CD14-positive monocyte (primary cell): ENCODE measurements around the gene HOXB8. TPM values are rescaled to one million over a fixed set of nuclear protein-coding genes. Genes with fewer than 3 reads are reported as not detected.
A peak's percentile ranks its signal among the peaks of the same experiment; 100 is the strongest.

Source experiments
- DNase-seq, 3 donors: peaks; one replicate each; pipeline ENCODE4 v3.0.0-alpha.2; 2011 to 2022
- H2AFZ ChIP-seq: 2 replicates; pipeline ENCODE4 v1.6.0; 2012; ENCODE audit warnings: mild to moderate bottlenecking, low read depth, low read length, inconsistent platforms; ENCODE audit not compliant: insufficient read depth, poor library complexity, severe bottlenecking
- H3K27ac ChIP-seq, 2 donors: 1 replicate in 1 of 2; 2 replicates in 1 of 2; pipeline ENCODE4 v1.5.1; 2012 to 2013; ENCODE audit warnings: low read length in 2 of 2, control low read depth in 1 of 2, inconsistent platforms in 1 of 2, low read depth in 1 of 2, mild to moderate bottlenecking in 1 of 2
- H3K27me3 ChIP-seq, 2 donors: one replicate each; pipeline versions ENCODE4 v1.6.0 to v1.6.1; 2011 to 2013; ENCODE audit warnings: low read length in 2 of 2; ENCODE audit not compliant: control insufficient read depth in 2 of 2, insufficient read depth in 2 of 2
- H3K36me3 ChIP-seq, 2 donors: replicated peaks in 1 of 2; 1 replicate in 1 of 2; 2 replicates in 1 of 2; pipeline versions ENCODE4 v1.5.1 to v1.6.1; 2012 to 2013; ENCODE audit warnings: low read length in 2 of 2, control low read depth in 1 of 2, inconsistent platforms in 1 of 2, mild to moderate bottlenecking in 1 of 2; ENCODE audit not compliant: insufficient read depth in 2 of 2, control insufficient read depth in 1 of 2
- H3K4me1 ChIP-seq, 2 donors: 1 replicate in 1 of 2; 2 replicates in 1 of 2; pipeline versions ENCODE4 v1.5.1 to v1.6.1; 2012 to 2013; ENCODE audit warnings: low read length in 2 of 2, control low read depth in 1 of 2, inconsistent platforms in 1 of 2, mild to moderate bottlenecking in 1 of 2, moderate library complexity in 1 of 2; ENCODE audit not compliant: insufficient read depth in 2 of 2, control insufficient read depth in 1 of 2
- H3K4me2 ChIP-seq: replicated peaks from 2 replicates; pipeline ENCODE3; 2012; ENCODE audit warnings: low read length, moderate library complexity, mild to moderate bottlenecking; ENCODE audit not compliant: poor library complexity, severe bottlenecking; ENCODE audit errors: extremely low read depth
- H3K4me3 ChIP-seq, 3 experiments: fragments of 200-600 bp in 1 of 3; sonication (generic) in 1 of 3; replicated peaks in 1 of 3; 1 replicate in 2 of 3; 2 replicates in 1 of 3; pipeline ENCODE4 v1.5.1; 2011 to 2013; ENCODE audit warnings: low read length in 3 of 3, mild to moderate bottlenecking in 3 of 3, control low read depth in 2 of 3, low read depth in 2 of 3, inconsistent platforms in 1 of 3, moderate library complexity in 1 of 3
- H3K79me2 ChIP-seq: 2 replicates; pipeline ENCODE4 v1.6.0; 2012; ENCODE audit warnings: mild to moderate bottlenecking, control low read depth, inconsistent platforms, low read length, moderate library complexity; ENCODE audit not compliant: insufficient read depth
- H3K9ac ChIP-seq: 2 replicates; pipeline ENCODE4 v1.6.0; 2017; ENCODE audit warnings: low read length, mild to moderate bottlenecking; ENCODE audit not compliant: insufficient read depth, poor library complexity, severe bottlenecking
- H3K9me3 ChIP-seq, 2 donors: replicated peaks in 1 of 2; 1 replicate in 1 of 2; 2 replicates in 1 of 2; pipeline versions ENCODE4 v1.5.1 to v1.6.1; 2012 to 2013; ENCODE audit warnings: low read length in 2 of 2, control low read depth in 1 of 2; ENCODE audit not compliant: control insufficient read depth in 1 of 2, insufficient read depth in 1 of 2
- H4K20me1 ChIP-seq: 2 replicates; pipeline ENCODE4 v1.6.0; 2012; ENCODE audit warnings: mild to moderate bottlenecking, low read length, control low read depth, moderate library complexity; ENCODE audit not compliant: insufficient read depth
- H3K27ac Mint-ChIP-seq, 7 donors: one replicate each; pipeline ENCODE4 v1.8.0; 2020; ENCODE audit warnings: mild to moderate bottlenecking in 7 of 7, mixed read lengths in 7 of 7, moderate library complexity in 6 of 7, inconsistent platforms in 2 of 7
- H3K27me3 Mint-ChIP-seq, 3 donors: one replicate each; pipeline ENCODE4 v1.8.0; 2021 to 2022; ENCODE audit warnings: low read depth in 3 of 3, mild to moderate bottlenecking in 3 of 3, mixed read lengths in 3 of 3, moderate library complexity in 3 of 3, inconsistent platforms in 1 of 3
- H3K36me3 Mint-ChIP-seq, 2 donors: one replicate each; pipeline ENCODE4 v1.8.0; 2020; ENCODE audit warnings: mixed read lengths in 2 of 2, inconsistent platforms in 1 of 2, mild to moderate bottlenecking in 1 of 2
- H3K4me1 Mint-ChIP-seq: one replicate; pipeline ENCODE4 v1.8.0; 2020; ENCODE audit warnings: mild to moderate bottlenecking, mixed read lengths
- H3K4me3 Mint-ChIP-seq, 2 donors: one replicate each; pipeline ENCODE4 v1.8.0; 2020; ENCODE audit warnings: mild to moderate bottlenecking in 2 of 2, mixed read lengths in 2 of 2, moderate library complexity in 1 of 2
- H3K9me3 Mint-ChIP-seq, 7 donors: one replicate each; pipeline ENCODE4 v1.8.0; 2020 to 2022; ENCODE audit warnings: mixed read lengths in 7 of 7, mild to moderate bottlenecking in 6 of 7, moderate library complexity in 6 of 7, inconsistent platforms in 2 of 7
- CTCF ChIP-seq: fragments of 200-600 bp; IDR thresholded peaks from one replicate; pipeline ENCODE4 v1.8.0; 2022; ENCODE audit warnings: antibody characterized with exemption, mild to moderate bottlenecking
- WGBS: methylation state at CpG from one replicate; pipeline ENCODE4 v1.1.5; 2013; ENCODE audit warnings: missing lambda C conversion rate; ENCODE audit not compliant: insufficient coverage; 5-methylcytosine and 5-hydroxymethylcytosine counted together
- intact Hi-C, 2 donors: fragments of 100-400 bp; cut with micrococcal nuclease; formaldehyde crosslinking; loops; one replicate each; pipeline versions ENCODE4 v1.15.0 to v1.15.1; 2023
- polyA plus RNA-seq, 3 donors: library from polyadenylated mRNA; depleted of rRNA in 1 of 3; unstranded in 2 of 3; stranded (reverse) in 1 of 3; fragments of 300-500 nt in 2 of 3; fragments of >200 nt in 1 of 3; fragmentation: Illumina TruSeq in 2 of 3; gene quantifications; 1 replicate in 2 of 3; 2 replicates in 1 of 3; pipeline ENCODE4 v1.2.3, GENCODE V29; 2012 to 2021

Gene HOXB8
- polyA plus RNA-seq, 3 donors: not detected

- TF ChIP-seq CTCF: no peak
- no peak overlapping the region for H3K4me3 Mint-ChIP-seq
- H3K4me1 Mint-ChIP-seq: peaks cover 8% of the 10 kb centered on the region
- peaks cover 0 to 34% (median 11%) of the 10 kb centered on the region in 7 donors for H3K9me3 Mint-ChIP-seq
- no peak overlapping the region for H2AFZ ChIP-seq
- peaks cover 93 to 99% (median 98%) of the 10 kb centered on the region in 3 donors for H3K27me3 Mint-ChIP-seq
- H3K27ac Mint-ChIP-seq: no peak overlapping the region
- no peak overlapping the region for H3K4me2 ChIP-seq
- H3K4me3 ChIP-seq: no peak overlapping the region
- H3K9ac ChIP-seq: no peak overlapping the region
- H3K79me2 ChIP-seq: no peaks in the 10 kb centered on the region
- no peak overlapping the region for H3K27ac ChIP-seq
- H3K4me1 ChIP-seq: no peaks in the 10 kb centered on the region
- DNase-seq: no peak
- peaks cover 92 to 100% of the 10 kb centered on the region in 2 donors for H3K27me3 ChIP-seq
- no peaks in the 10 kb centered on the region for H4K20me1 ChIP-seq
- intact Hi-C loops: no loop called here
- 90% methylated on average over 3 of the region's 5 CpGs for WGBS
- peaks cover 0 to 3% of the 10 kb centered on the region in 2 donors for H3K36me3 Mint-ChIP-seq
- H3K9me3 ChIP-seq: peaks cover 0 to 29% of the 10 kb centered on the region in 2 donors
- H3K36me3 ChIP-seq: no peaks in the 10 kb centered on the region
Measured at GRCh38 chr17:48639136-48639535, 24.0 kb upstream of the HOXB8 start.

- Histone ChIP-seq H3K27me3 (peaks cover 84 to 100% of the 10 kb centered on the region in 2 donors), H3K9me3 (peaks cover 0 to 21% of the 10 kb centered on the region in 2 donors), H3K79me2 (no peaks in the 10 kb centered on the region), H3K36me3 (no peaks in the 10 kb centered on the region), H3K4me2 (no peak overlapping the region), H3K27ac (no peak overlapping the region), H3K9ac (no peak overlapping the region), H2AFZ (no peak overlapping the region), H4K20me1 (no peaks in the 10 kb centered on the region), H3K4me3 (no peak overlapping the region), H3K4me1 (no peaks in the 10 kb centered on the region)
- Mint-ChIP-seq H3K4me3 (peak overlapping the region in 1 of 2 donors; percentile 61), H3K4me1 (peaks cover 8% of the 10 kb centered on the region), H3K36me3 (peaks cover 0 to 6% of the 10 kb centered on the region in 2 donors), H3K27ac (no peak overlapping the region), H3K27me3 (peaks cover 92 to 99% (median 96%) of the 10 kb centered on the region in 3 donors), H3K9me3 (peaks cover 0 to 32% (median 13%) of the 10 kb centered on the region in 7 donors)
- DNase-seq: no peak
- TF ChIP-seq CTCF: no peak
- intact Hi-C loops: no loop called here
- 85% methylated on average over 9 of the region's 18 CpGs for WGBS
Measured at GRCh38 chr17:48637323-48638260, 22.5 kb upstream of the HOXB8 start.
